BE2C (cell line): ENCODE measurements around the gene ZBTB46.

ENCODE experiments used
- DNase-seq: peaks from one replicate; pipeline ENCODE4 v3.0.0-alpha.2; 2020
- H3K27me3 ChIP-seq: fragments of 250-450 bp; sonication (Bioruptor Pico); 2 replicates; pipeline ENCODE4 v1.5.1; 2020; ENCODE audit warnings: mild to moderate bottlenecking
- H3K36me3 ChIP-seq: fragments of 250-450 bp; sonication (Bioruptor Pico); 2 replicates; pipeline ENCODE4 v1.5.1; 2020; ENCODE audit warnings: mild to moderate bottlenecking
- H3K4me1 ChIP-seq: fragments of 250-450 bp; sonication (Bioruptor Pico); 2 replicates; pipeline ENCODE4 v1.5.1; 2020
- H3K4me3 ChIP-seq: 2 replicates; pipeline ENCODE4 v1.5.1; 2011; ENCODE audit warnings: low read depth, low read length
- H3K9me3 ChIP-seq: fragments of 250-450 bp; sonication (Bioruptor Pico); 2 replicates; pipeline ENCODE4 v1.5.1; 2020
- CTCF ChIP-seq: IDR thresholded peaks from 2 replicates; pipeline ENCODE4 v1.5.1; 2012; ENCODE audit warnings: mild to moderate bottlenecking, low read depth, low read length

The ZBTB46 gene

GRCh38 chr20:63823691-63824311 is 7.3 kb downstream of the ZBTB46 start:
- no peak overlapping the region for H3K4me3 ChIP-seq
- TF ChIP-seq CTCF: no peak
- no peaks in the 10 kb centered on the region for H3K9me3 ChIP-seq
- no peaks in the 10 kb centered on the region for H3K4me1 ChIP-seq
- DNase-seq: no peak
- peaks cover 3% of the 10 kb centered on the region for H3K27me3 ChIP-seq
- H3K36me3 ChIP-seq: no peaks in the 10 kb centered on the region

DNA sequence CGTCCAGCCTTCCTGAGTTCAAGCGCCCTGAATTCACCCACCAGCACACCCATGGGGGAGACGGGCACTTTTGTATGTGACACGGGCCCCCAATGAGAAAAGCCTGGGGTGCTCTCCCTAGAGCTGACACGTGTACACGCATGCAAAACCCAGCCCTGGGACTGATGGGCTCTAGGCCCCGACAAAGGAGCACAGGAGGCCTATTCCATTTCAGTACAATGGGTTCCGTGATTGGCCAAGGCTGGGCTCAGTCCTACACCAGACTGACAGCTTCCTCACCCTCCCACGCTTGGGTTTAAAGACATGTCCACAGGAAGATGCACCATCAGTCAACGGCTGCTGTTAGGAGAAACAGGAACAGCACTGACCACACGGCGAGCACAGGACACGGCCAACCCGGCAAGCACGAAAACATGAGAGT is 8.8 kb downstream of the ZBTB46 start:
- TF ChIP-seq CTCF: no peak
- H3K27me3 ChIP-seq: no peaks in the 10 kb centered on the region; the same call in 1 of the 2 replicates
- H3K4me1 ChIP-seq: no peaks in the 10 kb centered on the region
- no peak for DNase-seq
- H3K9me3 ChIP-seq: no peaks in the 10 kb centered on the region
- H3K36me3 ChIP-seq: no peaks in the 10 kb centered on the region
- H3K4me3 ChIP-seq: no peak overlapping the region

GRCh38 chr20:63821811-63822210 is 9.3 kb downstream of the ZBTB46 start:
- no peak for DNase-seq
- Histone ChIP-seq H3K36me3 (no peaks in the 10 kb centered on the region), H3K27me3 (no peaks in the 10 kb centered on the region; the same call in 1 of the 2 replicates), H3K4me3 (no peak overlapping the region), H3K4me1 (no peaks in the 10 kb centered on the region), H3K9me3 (no peaks in the 10 kb centered on the region)
- TF ChIP-seq CTCF: no peak

GRCh38 chr20:63819224-63819921 is 11.7 kb downstream of the ZBTB46 start:
- no peak for DNase-seq
- no peaks in the 10 kb centered on the region for H3K36me3 ChIP-seq
- H3K4me3 ChIP-seq: 0 out of 2 replicates have a peak overlapping the region, but pooled peaks have one; percentile 4
- TF ChIP-seq CTCF: peak; percentile 50
- H3K9me3 ChIP-seq: no peaks in the 10 kb centered on the region
- no peaks in the 10 kb centered on the region for H3K4me1 ChIP-seq
- no peaks in the 10 kb centered on the region; the same call in 1 of the 2 replicates for H3K27me3 ChIP-seq

- no peaks in the 10 kb centered on the region; the same call in 1 of the 2 replicates for H3K27me3 ChIP-seq
Measured at GRCh38 chr20:63815615-63816253, 15.3 kb downstream of the ZBTB46 start.

More at GRCh38 chr20:63815615-63816253, 15.3 kb downstream of the ZBTB46 start:
- TF ChIP-seq CTCF: no peak
- Histone ChIP-seq H3K4me1 (no peaks in the 10 kb centered on the region), H3K4me3 (no peak overlapping the region), H3K9me3 (no peaks in the 10 kb centered on the region), H3K36me3 (no peaks in the 10 kb centered on the region)
- no peak for DNase-seq
